ENCODE data around the gene PXMP2. TPM values are rescaled to one million over a fixed set of nuclear protein-coding genes. Genes with fewer than 3 reads are reported as not detected.

PXMP2 gene
- 10 to 100 TPM; 50.6 to 53.1 (median 52.7) TPM for polyA plus RNA-seq (ENCODE audit: insufficient read length in 3 of 3)

DNA sequence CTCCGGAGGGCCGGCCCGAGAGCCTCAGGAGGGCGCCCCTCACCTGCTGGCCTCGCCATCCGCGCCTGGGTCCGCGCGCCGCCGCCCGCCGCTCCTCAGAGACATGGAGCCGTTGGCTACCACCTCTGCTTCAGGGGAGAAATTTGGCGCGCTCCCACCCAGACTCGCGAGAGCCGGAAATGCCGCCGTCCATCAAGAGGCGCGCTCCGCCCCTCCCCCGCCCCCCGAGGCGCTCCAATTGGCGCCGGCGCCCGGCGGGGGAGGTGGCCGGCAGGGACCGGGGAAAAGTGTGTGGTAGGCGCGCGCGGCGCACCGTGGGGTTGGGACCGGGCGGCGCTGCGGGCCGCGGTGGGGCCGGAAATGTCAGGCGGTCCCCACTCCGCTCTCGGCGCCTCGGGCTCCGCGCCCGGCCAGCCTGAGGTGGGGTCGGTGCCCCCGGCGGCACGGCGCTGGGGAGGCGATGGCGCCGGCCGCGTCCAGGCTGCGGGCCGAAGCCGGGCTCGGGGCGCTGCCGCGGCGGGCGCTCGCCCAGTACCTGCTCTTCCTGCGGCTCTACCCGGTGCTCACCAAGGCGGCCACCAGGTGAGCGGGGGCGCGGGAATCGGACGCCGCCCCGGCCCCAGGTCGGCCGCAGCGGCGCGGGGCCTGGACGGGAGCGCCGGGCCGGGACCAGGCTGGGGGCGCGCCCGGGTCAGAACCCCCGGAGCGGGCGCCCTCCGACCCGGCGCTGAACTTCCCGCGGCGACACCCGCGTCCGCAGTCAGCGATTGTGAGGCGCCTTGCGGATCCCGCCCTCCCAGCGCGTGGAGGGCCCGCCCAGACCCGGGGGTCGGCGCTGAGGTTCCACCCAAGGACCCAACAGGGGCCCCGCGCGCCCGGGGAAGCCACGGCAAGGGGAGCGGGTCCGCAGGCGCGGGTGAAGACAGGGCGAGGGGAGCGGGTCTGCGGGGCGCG is at the start of gene PXMP2, which contains the start of gene POLE:
TSS of gene PXMP2 (plus strand) at position 377 of the 954 bp plus-strand sequence. CDS start at position 461, 84 bp downstream.
TSS of gene POLE (minus strand) at position 132 of the 954 bp plus-strand sequence. CDS start at position 105, 27 bp downstream.
- DNase-seq (ENCODE audit: low read depth in 3 of 3, low spot score in 2 of 3), result peak; percentile 68 to 91 (median 90)

DNA sequence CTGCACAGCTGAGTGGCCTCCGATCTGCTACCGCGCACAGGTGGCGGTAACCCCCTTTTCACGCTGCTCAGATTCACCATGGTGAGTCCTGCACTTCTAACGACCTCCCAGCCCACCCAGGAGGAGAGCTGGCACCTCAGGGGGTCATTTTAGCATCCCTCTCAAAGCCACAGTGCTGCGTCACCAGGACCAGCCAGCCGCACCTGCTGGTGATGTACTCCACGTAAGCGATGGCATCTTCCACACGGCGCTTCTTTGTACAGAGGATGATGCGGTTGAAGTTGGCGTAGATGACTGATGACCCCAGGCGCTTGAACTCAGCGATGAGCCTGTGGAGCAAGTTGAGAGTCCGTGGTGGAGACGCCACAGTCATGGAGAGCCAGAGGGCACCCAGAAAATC is 49.6 kb upstream of the PXMP2 start:
- no peak for DNase-seq (ENCODE audit: low read depth in 3 of 3, low spot score in 2 of 3)

DNA sequence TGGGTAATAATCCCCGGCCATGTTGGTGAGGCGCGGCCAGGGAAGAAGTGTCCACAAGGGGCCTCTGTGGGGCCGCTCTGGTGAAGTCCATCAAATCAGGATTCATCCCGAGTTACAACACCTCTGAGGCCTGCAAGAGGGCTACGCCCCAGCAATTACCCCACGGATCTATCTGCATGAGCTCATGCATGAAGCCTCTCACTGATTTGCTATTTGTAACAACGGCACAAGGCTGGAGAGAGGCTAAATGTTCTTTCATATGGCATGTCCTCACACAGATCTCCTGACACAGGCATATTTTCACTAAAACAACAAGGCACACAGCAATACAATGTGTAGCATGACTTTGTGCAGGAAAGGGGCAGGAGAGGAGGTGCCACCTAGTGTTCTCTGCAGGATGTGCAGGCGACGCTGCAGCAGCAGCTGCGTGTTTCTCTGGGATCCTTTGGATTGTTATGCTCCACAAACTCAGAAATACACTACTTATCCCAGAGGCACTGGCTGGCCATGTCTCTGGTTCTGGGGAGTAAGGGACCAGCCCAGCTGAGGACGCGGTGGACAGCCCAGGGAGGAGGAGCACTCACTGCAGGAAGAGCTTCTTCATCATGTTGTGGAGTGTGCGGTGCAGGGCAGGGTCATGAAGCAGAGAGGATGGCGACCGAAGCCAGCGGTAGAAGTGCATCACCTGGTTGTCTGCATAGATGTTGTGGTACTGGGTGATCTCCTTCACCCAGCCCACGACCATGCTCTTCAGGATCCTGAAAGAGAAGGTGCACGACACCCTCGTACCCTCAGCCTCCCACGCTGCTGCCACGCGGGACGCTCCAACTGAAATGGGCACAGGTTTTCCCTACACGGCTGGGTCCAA is 48.6 kb upstream of the PXMP2 start:
- no peak for DNase-seq (ENCODE audit: low read depth in 3 of 3, low spot score in 2 of 3)

DNA sequence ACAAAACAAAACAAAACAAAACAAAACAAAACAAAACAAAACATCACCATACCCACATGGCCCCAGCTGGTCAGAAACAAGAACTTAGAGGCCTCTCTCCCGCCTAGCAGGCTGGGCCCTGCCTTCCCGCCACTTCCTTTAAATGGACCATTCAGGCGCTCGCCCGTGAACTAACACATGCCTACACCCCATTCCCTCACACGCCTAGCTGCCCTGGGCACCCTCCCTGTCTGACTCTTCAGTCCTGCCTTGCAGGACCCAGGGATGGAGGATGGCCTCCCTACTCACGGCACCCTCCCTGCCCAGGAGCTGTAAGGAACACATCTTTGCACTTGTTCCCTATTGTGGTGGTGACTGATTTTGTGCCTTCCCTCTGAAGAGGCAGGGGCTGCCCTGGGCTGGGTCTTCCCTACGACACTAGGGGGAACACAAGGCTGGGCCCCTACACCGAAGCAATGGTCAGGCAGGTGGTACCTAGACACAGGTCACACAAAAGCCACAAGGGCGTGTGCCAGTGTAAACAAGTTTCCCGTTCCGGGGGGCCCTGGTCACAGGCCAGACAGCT is 47.3 kb upstream of the PXMP2 start:
- no peak for DNase-seq (ENCODE audit: low read depth in 3 of 3, low spot score in 2 of 3)

DNA sequence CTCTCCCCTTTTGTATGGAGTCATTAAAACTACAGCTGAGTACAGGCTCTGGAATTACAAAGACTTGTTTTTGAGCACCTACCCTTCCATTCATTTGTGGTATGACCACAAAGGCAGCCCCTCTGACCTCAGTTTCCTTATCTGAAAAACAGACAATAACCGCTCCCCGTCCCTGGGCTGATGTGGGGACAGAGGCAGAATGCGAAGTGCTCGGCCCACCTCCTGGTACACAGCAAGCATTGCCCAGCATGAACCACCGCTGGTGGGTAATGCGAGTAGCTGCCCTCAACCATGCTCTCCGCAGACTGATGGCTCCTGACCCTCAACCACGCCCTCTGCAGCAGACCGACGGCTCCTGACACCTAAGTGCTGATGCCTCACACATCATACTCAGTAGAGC is 46.5 kb upstream of the PXMP2 start:
- no peak for DNase-seq (ENCODE audit: low read depth in 3 of 3, low spot score in 2 of 3)

DNA sequence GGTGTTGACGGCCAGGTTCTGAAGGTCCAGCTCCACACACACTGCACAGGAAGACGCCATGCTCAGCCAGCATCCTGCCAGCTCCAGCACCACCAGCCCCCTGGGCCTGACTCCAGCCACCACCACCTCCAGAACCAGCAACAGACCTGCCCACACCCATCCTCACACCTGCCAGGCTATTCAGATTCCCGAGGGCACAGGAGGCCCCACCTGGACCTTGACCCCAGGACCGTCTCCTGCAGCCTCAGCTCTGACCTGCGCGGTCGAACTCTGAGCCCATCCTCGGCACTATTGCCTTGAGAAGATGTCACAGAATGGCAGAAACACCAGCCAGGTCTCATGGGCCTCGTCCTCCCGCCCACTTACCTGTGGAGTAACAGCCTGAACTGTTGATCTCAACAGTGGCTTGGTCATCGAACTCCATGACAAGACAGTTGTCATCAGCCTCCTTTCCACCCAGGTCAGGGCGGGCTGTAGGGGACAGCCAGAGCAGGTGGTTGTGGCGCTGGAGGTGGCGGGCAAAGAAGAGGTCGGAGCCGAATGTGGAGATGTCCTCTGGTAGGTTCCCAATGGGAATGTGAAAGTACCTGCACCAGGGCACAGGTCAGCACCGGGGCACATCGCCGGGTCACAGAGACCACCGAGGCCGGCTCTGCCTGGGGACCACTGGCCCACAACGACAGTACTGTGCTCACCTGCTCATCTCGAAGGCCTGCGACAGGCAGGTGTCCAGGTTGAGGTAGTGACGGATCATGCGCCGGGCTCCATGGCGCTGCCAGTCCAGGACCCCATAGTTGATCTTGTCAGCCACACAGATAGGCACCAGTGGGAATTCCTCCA is 45.4 kb upstream of the PXMP2 start:
- DNase-seq (ENCODE audit: low read depth in 3 of 3, low spot score in 2 of 3), result no peak

DNA sequence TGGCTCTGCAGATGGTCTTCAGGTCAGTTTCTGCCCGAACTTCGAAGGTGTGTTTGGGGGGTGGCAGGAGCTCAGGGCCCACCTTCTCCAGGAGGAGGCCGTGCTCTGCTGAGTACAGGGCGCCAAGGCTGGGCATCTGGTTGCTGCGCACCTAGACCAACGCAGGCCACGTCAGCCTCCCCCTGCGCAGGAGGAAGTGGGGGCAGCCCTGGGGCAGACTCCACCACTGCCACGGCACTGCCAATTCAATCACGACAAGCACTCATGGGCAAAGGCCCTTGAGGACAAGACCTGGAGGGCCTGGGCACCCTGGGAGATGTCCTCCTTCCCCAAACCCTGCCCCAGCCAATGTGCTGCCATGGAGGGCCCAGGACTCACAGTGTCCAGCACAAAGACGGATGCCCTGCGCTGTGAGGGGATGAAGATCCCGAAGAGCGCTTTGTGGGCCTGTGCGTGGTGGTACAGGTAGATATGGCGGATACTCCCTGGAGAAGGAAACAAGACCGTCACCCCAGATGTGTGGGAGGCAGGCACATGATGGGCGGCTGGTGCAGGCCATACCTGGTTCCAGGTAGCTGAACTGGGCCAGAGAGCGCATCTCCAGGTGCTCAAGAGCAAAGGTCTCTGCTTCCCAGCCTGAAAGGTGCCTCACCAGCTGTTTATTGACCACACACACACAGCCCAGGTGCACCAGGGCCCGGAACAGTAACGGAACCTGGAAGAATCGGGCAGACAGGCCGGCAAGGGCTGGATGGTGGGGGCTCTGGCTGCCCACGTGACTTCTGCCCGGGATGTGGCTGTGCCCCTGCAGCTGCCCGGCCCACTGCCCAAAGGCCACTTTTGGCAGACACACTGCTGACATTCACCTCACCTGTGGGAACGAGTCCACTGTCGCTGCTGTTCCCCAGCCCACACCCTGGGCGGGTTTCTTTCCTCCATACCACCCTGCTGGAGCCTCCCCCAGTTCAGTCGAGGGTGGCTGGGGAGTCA is 44.2 kb upstream of the PXMP2 start:
- DNase-seq (ENCODE audit: low read depth in 3 of 3, low spot score in 2 of 3), result no peak

DNA sequence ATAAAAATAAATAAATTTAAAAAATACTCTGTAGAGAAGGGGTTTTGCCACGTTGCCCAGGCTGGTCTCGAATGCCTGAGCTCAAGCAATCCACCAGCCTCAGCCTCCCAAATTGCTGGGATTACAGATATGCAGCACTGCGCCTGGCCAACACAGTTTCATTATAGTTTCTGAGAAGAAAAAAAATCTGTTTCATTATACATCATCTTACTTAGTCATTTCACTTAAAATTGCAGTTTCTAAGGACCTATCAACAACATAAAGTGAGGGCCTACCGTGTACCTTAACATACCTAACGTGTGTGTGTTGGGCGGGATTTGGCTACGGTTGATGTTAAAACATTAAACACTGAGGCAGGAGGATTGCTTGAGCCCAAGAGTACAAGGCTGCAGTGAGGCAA is 40.5 kb upstream of the PXMP2 start:
- no peak for DNase-seq (ENCODE audit: low read depth in 3 of 3, low spot score in 2 of 3)

DNA sequence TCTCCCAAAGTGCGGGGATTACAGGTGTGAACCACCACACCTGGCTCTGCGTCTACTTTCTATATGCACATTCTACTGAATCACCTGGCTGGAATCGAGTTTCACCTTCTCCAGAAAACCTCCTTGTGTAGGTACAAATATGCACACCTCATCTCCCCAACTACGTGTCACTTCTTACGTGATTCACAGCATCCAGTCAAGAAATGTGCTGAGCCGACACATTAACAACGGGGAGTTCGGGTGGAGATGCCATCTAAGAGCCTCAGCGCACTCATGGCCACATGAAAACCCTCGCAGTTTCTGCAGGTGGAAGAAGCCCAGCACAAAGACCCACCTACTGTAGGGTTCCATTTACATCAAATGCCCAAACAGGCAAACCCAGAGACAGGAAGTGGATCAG is 39.5 kb upstream of the PXMP2 start:
- no peak for DNase-seq (ENCODE audit: low read depth in 3 of 3, low spot score in 2 of 3)

DNA sequence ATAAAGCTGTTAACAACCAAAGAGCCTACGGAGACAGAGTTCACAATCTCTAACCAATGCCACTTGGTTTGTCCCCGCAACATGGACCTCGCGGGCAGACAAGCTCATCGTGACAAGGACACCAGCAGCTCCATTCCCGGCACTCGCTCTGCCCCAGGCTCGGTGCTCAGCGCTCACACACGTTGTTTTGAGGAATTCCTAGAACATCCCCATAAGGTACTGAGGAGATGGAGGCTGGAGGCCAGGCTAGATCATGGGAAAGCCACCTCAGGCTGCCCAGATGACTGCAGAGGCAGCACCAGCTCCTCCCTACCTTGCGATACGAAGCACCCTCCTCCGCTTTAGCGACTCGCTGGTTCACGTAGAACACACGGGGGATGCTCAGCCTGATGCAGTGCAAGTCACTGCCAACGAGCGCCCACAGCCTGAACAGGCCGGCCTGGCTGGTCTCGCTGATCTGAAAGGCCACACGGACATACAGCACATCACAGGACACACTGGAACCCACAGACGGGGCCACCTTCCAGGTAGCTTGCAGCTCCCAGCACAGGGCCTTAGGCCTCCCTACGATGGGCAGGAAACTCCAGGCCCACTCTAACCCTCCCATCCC is 38.7 kb upstream of the PXMP2 start:
- DNase-seq (ENCODE audit: low read depth in 3 of 3, low spot score in 2 of 3), result no peak

DNA sequence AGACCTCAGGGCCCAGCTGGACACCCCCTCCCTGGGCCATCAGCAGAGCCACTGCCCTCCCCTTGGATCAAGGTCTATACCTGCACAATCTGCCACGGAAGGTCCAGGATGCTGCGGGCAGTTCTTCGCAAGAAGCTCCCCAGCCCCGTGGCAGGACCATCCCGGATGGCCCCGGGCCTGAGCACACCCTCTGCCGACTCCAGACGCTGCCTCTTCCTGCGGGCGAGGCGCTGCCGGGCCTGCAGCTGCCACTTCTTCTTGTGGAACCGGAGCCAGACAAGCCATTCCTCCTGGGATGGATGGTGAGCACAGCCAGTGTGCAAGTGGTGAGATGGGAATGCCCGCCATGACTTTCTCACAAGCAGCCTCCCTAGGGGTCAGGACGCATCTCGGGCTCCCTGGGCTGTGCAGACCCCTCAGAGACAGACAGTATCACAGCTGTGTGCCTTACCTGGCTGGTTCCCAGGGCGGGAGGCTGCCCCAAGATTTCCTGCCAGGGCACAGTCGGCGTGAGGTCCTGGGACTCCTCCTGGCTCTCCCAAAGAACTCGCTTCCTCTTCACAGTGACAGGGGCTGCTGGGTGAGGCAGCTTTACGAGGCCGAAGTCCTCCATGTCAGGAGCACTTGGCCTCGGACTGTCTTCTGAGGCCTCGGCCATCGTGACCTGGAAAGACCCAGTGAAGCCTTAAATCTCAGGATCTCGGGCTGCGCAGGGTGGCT is 38.0 kb upstream of the PXMP2 start:
- no peak for DNase-seq (ENCODE audit: low read depth in 3 of 3, low spot score in 2 of 3)

DNA sequence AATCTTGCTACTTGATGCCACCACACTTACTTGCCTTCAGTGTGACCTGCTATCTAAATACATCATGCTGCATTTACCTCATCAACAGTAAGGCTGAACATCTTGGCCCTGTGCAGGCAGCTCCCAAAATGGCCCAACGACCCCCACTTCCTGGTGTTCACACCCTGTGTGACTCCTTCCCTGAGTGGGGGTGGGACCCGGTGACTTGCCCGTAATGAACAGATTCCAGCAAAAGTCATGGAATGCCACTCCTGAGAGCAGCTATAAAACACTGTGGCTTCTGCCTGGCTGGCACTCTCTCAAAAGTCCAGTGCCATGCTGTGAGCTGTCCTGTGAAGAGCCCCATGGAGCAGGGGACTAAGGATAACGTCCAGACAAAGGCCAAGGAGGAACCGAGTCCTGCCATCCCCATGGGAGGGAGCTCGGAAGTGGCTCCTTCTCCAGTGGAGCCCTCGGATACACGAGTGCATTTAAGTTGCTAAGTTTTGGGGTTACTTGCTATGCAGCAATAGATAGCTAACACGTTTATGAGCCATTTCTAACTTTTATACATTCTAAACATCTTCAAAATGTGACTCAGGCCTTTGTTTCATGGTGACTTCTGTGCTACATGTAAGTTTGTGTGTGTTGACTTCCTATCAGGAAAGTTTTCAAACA is 35.8 kb upstream of the PXMP2 start:
- DNase-seq (ENCODE audit: low read depth in 3 of 3, low spot score in 2 of 3), result no peak

DNA sequence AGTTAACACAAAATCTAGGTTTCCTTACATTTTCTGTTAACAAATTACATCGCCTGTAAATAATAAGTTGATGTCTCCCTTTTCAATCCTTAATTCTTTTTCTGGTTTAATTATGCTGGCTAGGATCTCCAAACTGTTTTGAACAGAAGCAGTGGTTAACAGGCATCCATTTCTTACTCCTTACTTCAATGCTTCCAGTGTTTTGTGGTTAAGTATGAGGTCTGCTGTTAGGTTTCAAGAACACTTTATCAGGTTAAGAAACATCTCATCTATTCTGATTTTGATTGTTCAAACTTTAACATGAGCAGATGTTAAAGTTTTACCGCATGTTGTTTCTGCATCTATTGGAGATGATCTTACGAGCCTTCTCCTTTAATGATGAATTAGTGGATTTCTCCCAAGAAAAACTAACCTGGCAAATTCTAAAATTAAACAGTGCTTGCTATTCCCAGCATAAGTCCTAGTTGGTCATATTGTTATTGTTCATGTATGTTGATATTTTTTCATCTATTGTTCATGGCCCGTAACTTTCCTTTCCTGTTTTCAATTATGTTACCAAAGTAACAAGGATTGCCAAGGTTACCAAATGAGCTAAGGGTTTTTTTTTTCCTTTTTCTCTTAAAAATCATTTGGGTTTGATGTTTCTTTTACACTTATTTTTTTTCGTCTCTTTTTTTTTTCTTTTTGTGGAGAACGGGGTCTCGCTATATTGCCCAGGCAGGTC is 33.7 kb upstream of the PXMP2 start:
- DNase-seq (ENCODE audit: low read depth in 3 of 3, low spot score in 2 of 3), result no peak

DNA sequence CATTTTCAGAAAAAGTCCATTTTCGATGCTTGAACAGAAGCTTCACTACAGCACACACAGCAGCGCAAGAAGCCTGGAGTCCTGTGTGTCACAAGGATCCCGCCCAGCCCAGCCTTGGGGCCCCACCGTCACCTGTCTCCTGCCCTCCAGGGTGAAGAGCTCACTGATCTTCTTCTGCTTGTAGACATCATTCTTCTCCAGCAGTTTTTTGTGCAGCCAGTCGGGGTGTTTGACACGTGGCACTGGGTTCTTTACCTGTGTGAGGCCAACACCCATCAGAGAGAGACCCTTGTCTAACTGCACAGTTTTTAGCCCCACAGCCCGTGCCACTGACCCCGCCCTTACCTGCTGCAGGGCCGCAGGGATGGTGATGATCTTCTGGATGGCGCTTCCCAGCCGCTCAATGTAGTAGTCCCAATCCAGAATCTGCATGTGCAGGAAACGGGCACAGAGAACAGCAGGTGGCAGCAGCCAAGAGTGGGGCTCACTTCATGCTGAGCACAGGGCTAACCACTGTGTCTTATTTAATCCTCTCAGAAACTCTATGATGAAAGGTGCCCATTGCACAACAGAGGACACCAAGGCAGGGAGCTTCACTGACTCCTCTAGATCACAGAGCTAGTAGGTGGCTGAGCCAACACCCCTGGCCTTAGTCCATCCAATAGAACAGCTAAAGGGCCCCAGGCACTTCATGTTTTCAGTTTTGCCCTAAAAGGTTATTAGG is 30.2 kb upstream of the PXMP2 start:
- no peak for DNase-seq (ENCODE audit: low read depth in 3 of 3, low spot score in 2 of 3)

DNA sequence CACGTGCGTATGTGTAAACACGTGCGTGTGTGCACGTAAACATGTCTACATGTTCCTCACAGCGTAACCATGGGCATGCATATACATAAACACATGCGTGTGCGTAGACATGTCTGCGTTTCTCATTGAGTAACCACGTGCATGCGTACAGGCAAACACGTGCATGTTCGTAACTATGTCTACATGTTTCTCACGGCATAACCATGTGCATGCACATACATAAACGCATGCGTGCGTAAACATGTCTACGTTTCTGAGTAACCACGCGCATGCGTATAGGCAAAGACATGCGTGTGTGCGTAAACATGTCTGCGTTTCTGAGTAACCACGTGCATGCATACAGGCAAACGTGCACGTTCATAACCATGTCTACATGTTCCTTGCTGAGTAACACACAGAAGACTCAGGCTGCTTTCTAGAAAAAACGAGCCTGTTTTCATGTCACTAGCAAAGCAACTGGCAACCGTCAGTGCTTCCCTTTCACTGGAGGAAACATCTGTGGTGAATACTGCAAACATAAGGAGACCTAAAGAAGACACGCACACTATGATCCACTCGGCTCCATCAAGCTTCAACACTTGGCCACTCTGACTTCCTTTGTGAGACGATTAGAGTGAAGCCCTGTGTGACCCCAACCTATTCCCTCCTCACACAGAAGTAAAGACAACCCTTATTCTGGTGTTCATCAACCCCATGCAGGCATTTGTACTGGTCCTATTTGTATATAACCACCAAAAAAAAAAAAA is 29.1 kb upstream of the PXMP2 start:
- DNase-seq (ENCODE audit: low read depth in 3 of 3, low spot score in 2 of 3), result no peak
